ENCODE data around the gene AFTPH.
"Not testable (repeated sequence)": the region's sequence is repeated elsewhere in the genome, so short reads cannot be mapped to it uniquely, and the experiment has no call there.

Gene AFTPH

GRCh38 chr2:64522843-64523428, 1.2 kb upstream of the AFTPH start:
- Mint-ChIP-seq H3K27ac (peak overlapping the region; percentile 97), H3K36me3 (no peaks in the 10 kb centered on the region), H3K4me3 (peak overlapping the region; percentile 96), H3K4me1 (ENCODE audit: low read depth) (peaks cover 27% of the 10 kb centered on the region), H3K27me3 (no peaks in the 10 kb centered on the region), H3K9me3 (ENCODE audit: low read depth) (no peaks in the 10 kb centered on the region)

- Mint-ChIP-seq H3K4me1 (ENCODE audit: low read depth) (peaks cover 40% of the 10 kb centered on the region), H3K36me3 (peaks cover 5% of the 10 kb centered on the region), H3K9me3 (ENCODE audit: low read depth) (no peaks in the 10 kb centered on the region), H3K4me3 (peak overlapping the region; percentile 97), H3K27me3 (no peaks in the 10 kb centered on the region), H3K27ac (peak overlapping the region; percentile 100)
These were observed 632 bp downstream of the AFTPH start for GRCh38 chr2:64524604-64525316.

GRCh38 chr2:64525317-64525613, 1.1 kb downstream of the AFTPH start:
- Mint-ChIP-seq H3K4me1 (ENCODE audit: low read depth) (peaks cover 43% of the 10 kb centered on the region), H3K27ac (peak overlapping the region; percentile 100), H3K4me3 (peak overlapping the region; percentile 97), H3K27me3 (no peaks in the 10 kb centered on the region), H3K36me3 (peaks cover 7% of the 10 kb centered on the region), H3K9me3 (ENCODE audit: low read depth) (no peaks in the 10 kb centered on the region)

GRCh38 chr2:64526034-64526433, 1.9 kb downstream of the AFTPH start:
- no peaks in the 10 kb centered on the region for H3K9me3 Mint-ChIP-seq (ENCODE audit: low read depth)
- no peaks in the 10 kb centered on the region for H3K27me3 Mint-ChIP-seq
- H3K27ac Mint-ChIP-seq = peak overlapping the region; percentile 100
- H3K36me3 Mint-ChIP-seq = peaks cover 7% of the 10 kb centered on the region
- peak overlapping the region; percentile 97 for H3K4me3 Mint-ChIP-seq
- H3K4me1 Mint-ChIP-seq (ENCODE audit: low read depth) = peaks cover 48% of the 10 kb centered on the region

GRCh38 chr2:64530946-64531345, 6.8 kb downstream of the AFTPH start:
- peaks cover 77% of the 10 kb centered on the region for H3K4me1 Mint-ChIP-seq (ENCODE audit: low read depth)
- H3K27ac Mint-ChIP-seq; H3K9me3 Mint-ChIP-seq (ENCODE audit: low read depth); H3K36me3 Mint-ChIP-seq; H3K27me3 Mint-ChIP-seq; H3K4me3 Mint-ChIP-seq: not testable (repeated sequence)

GRCh38 chr2:64532030-64532429, 7.9 kb downstream of the AFTPH start:
- no peaks in the 10 kb centered on the region for H3K9me3 Mint-ChIP-seq (ENCODE audit: low read depth)
- no peak overlapping the region for H3K4me3 Mint-ChIP-seq
- no peak overlapping the region for H3K27ac Mint-ChIP-seq
- H3K4me1 Mint-ChIP-seq (ENCODE audit: low read depth) = peaks cover 74% of the 10 kb centered on the region
- peaks cover 7% of the 10 kb centered on the region for H3K36me3 Mint-ChIP-seq
- no peaks in the 10 kb centered on the region for H3K27me3 Mint-ChIP-seq

- H3K36me3 Mint-ChIP-seq = peaks cover 2% of the 10 kb centered on the region
- no peak overlapping the region for H3K4me3 Mint-ChIP-seq
- no peaks in the 10 kb centered on the region for H3K9me3 Mint-ChIP-seq (ENCODE audit: low read depth)
- H3K4me1 Mint-ChIP-seq (ENCODE audit: low read depth) = peaks cover 78% of the 10 kb centered on the region
- no peaks in the 10 kb centered on the region for H3K27me3 Mint-ChIP-seq
- H3K27ac Mint-ChIP-seq = no peak overlapping the region
These were observed 9.8 kb downstream of the AFTPH start for GRCh38 chr2:64533882-64534281.

GRCh38 chr2:64534363-64534762, 10.2 kb downstream of the AFTPH start:
- Mint-ChIP-seq H3K36me3 (peaks cover 2% of the 10 kb centered on the region), H3K9me3 (ENCODE audit: low read depth) (no peaks in the 10 kb centered on the region), H3K4me3 (peak overlapping the region; percentile 44), H3K27me3 (no peaks in the 10 kb centered on the region), H3K27ac (peak overlapping the region; percentile 66), H3K4me1 (ENCODE audit: low read depth) (peaks cover 78% of the 10 kb centered on the region)

- H3K9me3 Mint-ChIP-seq (ENCODE audit: low read depth) = no peaks in the 10 kb centered on the region
- H3K4me1 Mint-ChIP-seq (ENCODE audit: low read depth) = peaks cover 83% of the 10 kb centered on the region
- H3K27me3 Mint-ChIP-seq = no peaks in the 10 kb centered on the region
- no peak overlapping the region for H3K4me3 Mint-ChIP-seq
- H3K27ac Mint-ChIP-seq = no peak overlapping the region
- peaks cover 1% of the 10 kb centered on the region for H3K36me3 Mint-ChIP-seq
These were observed 10.9 kb downstream of the AFTPH start for GRCh38 chr2:64535024-64535423.

- Mint-ChIP-seq H3K36me3 (no peaks in the 10 kb centered on the region), H3K9me3 (ENCODE audit: low read depth) (no peaks in the 10 kb centered on the region), H3K4me3 (no peak overlapping the region), H3K4me1 (ENCODE audit: low read depth) (peaks cover 82% of the 10 kb centered on the region), H3K27ac (no peak overlapping the region), H3K27me3 (no peaks in the 10 kb centered on the region)
These were observed 13.9 kb downstream of the AFTPH start for GRCh38 chr2:64537991-64538390.

- Mint-ChIP-seq H3K9me3 (ENCODE audit: low read depth) (no peaks in the 10 kb centered on the region), H3K4me3 (peak overlapping the region; percentile 23), H3K27me3 (no peaks in the 10 kb centered on the region), H3K36me3 (no peaks in the 10 kb centered on the region), H3K4me1 (ENCODE audit: low read depth) (peaks cover 85% of the 10 kb centered on the region), H3K27ac (peak overlapping the region; percentile 16)
These were observed 14.8 kb downstream of the AFTPH start for GRCh38 chr2:64538764-64539433.

- H3K27me3 Mint-ChIP-seq = no peaks in the 10 kb centered on the region
- H3K4me3 Mint-ChIP-seq = no peak overlapping the region
- H3K27ac Mint-ChIP-seq = no peak overlapping the region
- no peaks in the 10 kb centered on the region for H3K36me3 Mint-ChIP-seq
- no peaks in the 10 kb centered on the region for H3K9me3 Mint-ChIP-seq (ENCODE audit: low read depth)
- peaks cover 78% of the 10 kb centered on the region for H3K4me1 Mint-ChIP-seq (ENCODE audit: low read depth)
These were observed 16.5 kb downstream of the AFTPH start for GRCh38 chr2:64540615-64541014.

- no peaks in the 10 kb centered on the region for H3K36me3 Mint-ChIP-seq
- H3K9me3 Mint-ChIP-seq (ENCODE audit: low read depth) = no peaks in the 10 kb centered on the region
- peak overlapping the region; percentile 10 for H3K27ac Mint-ChIP-seq
- H3K4me1 Mint-ChIP-seq (ENCODE audit: low read depth) = peaks cover 71% of the 10 kb centered on the region
- H3K27me3 Mint-ChIP-seq = no peaks in the 10 kb centered on the region
- H3K4me3 Mint-ChIP-seq = no peak overlapping the region
These were observed 17.4 kb downstream of the AFTPH start for GRCh38 chr2:64541547-64541946.

GRCh38 chr2:64542071-64543007, 18.2 kb downstream of the AFTPH start:
- H3K4me3 Mint-ChIP-seq = no peak overlapping the region
- peaks cover 72% of the 10 kb centered on the region for H3K4me1 Mint-ChIP-seq (ENCODE audit: low read depth)
- no peaks in the 10 kb centered on the region for H3K36me3 Mint-ChIP-seq
- H3K9me3 Mint-ChIP-seq (ENCODE audit: low read depth) = no peaks in the 10 kb centered on the region
- H3K27ac Mint-ChIP-seq = no peak overlapping the region
- H3K27me3 Mint-ChIP-seq = no peaks in the 10 kb centered on the region
